HG03469 (cell line): ENCODE results near the gene SMC3.

Source experiments
- ATAC-seq: cut with Tn5 transposase; IDR thresholded peaks from one replicate; pipeline ENCODE4 v1.9.1; 2021; ENCODE audit warnings: mild to moderate bottlenecking, moderate library complexity, moderate number of reproducible peaks; ENCODE audit not compliant: unreplicated experiment

The SMC3 gene

DNA sequence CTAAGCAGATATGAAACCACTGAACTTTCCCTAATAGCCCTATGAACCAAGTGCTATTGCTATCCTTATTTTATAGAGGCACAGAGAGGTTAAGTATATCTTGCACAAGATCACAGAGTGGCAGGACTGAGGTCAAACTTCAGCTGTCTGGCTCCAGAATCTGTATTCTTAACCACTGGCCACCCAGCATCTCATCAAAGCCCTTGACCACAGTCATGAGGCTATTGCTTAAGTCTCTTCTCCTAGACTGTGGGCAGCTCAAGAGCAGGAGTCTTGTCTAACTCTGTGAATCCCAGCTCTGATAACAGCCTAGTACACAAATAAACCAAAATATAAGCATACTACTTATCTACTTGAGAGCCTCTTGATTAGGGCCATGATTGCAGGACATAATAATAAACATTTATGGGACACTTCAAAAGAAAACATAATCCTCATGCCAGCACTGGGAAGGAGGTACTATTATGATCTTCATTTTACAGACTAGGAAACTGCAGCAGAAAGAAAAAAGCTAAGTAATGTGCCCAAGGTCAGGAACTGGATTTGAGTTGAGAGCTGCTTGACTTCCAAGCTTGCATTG, 22.4 kb upstream of the SMC3 start:
- no peak for ATAC-seq

- no peak for ATAC-seq
Observed at GRCh38 chr10:110546077-110546476, 21.4 kb upstream of the SMC3 start.

- ATAC-seq, result no peak
Observed at GRCh38 chr10:110546499-110547110, 20.9 kb upstream of the SMC3 start.

DNA sequence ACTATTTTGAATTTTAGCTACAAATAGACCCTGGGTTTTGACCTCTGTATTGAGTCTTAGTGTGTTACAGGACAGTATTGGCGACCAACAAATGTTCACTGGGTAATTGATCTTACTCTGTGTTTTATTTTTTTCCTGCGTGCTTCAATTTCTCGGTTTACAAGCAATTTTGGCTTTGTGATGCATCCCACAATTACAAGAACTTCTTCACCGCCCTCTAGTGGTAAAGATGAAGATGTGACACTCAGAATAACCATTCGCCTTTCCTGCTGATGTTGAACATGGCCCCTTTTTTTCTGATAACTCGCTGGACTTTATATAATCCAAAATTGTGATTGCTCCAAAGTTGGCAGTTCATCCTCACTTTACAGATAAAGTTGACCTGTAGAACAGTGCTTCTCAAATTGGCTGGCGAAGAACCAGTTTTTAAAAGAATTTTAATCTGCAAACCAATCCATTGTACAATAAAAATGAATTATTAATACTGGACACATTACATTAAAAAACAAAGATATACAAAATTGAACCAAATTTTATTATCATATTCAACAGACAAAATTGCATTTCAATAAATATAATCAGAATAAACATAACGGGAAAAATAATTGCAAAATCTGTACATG, 20.2 kb upstream of the SMC3 start:
- no peak for ATAC-seq

- no peak for ATAC-seq
Observed at GRCh38 chr10:110548002-110548401, 19.5 kb upstream of the SMC3 start.

- ATAC-seq, result no peak
Observed at GRCh38 chr10:110549211-110549610, 18.3 kb upstream of the SMC3 start.

DNA sequence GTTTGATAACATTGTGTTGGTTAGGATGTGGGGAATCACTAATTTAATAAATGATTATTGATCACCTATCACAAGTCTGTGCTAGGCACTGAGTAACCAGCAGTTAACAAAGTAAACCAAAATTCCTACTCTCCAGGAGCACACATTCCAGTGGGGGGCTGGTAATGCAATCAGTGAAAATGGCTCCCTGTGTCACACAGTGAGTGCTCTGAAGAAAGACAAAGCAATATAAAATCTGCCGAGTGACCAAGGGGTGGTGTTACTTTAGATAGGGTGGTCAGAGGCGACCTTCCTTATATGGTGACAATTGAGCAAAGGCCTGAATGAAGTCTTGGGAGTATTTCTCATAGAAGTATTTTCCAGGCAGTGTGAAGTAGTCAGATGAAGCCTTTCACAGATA, 13.6 kb upstream of the SMC3 start:
- no peak for ATAC-seq

- ATAC-seq, result no peak
Observed at GRCh38 chr10:110556296-110556695, 11.2 kb upstream of the SMC3 start.

GRCh38 chr10:110556969-110557601, 10.4 kb upstream of the SMC3 start:
- no peak for ATAC-seq

DNA sequence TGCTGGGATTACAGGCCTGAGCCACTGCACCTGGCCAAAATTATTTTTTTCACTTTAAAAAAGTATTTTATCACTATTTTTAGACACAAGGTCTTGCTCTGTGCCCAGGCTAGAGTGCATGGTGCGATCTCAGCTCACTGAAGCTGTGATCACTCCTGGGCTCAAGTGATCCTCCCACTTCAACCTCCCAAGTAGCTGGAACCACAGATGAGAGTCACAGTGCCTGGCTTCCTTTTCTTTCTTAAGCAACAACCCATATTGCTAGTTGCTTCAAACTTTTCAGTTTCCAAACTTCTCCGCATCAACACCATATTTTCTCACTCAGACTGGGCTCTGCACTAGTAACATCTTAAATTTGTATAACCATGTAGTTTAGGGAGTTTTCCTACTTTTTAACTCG, 9.5 kb upstream of the SMC3 start:
- ATAC-seq, result no peak

DNA sequence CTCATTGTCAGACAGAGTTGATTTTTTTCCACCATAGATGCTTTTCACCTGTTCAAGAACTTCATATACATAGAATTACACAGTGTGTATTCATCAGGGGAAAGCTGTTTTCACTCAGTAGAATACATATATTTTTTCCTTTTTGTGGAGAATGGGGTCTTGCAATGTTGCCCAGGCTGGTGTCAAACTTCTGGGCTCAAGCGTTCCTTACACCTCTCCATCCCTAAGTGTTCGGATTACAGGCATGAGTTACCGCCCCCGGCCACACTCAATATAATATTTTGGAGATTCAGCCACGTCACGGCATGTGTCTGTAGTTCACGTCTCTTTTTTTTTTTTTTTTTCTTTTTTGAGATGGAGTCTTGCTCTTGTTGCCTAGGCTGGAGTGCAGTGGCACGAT, 7.5 kb upstream of the SMC3 start:
- ATAC-seq, result no peak

DNA sequence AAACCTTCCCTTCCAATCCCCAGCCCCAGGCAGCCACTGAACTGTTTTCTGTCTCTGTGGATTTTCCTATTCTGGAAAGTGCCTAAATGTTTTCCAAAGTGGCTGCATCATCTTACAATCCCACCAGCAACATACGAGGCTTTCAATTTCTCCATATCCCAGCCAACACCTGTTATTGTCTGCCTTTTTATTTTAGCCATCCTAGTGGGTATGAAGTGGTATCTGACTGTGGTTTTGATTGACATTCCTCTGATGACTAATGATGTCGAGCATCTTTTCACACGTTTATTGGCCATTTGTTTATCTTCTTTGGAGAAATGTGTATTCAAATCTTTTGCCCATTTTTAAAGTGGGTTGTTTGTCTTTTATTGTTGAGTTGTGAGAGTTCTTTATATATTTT, 6.2 kb upstream of the SMC3 start:
- ATAC-seq, result no peak

DNA sequence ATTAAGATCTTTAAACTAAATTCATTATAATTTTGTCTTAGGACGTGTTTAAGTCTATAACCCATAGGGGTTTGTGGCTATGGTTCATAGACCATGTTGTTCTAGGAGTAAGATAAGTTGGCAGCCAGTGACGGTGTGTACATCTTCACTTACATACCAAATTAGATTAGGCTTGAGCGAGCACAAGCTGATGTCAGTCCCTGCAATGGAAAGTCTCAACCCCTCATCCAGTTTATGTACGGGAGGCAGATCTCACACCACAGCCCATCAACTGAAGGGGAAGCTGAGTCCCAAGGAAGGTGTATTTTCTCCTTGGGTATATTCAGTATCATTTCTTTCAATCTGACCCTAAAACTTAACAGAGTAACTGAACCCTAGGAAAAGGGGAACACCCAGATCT, 5.1 kb upstream of the SMC3 start:
- no peak for ATAC-seq

DNA sequence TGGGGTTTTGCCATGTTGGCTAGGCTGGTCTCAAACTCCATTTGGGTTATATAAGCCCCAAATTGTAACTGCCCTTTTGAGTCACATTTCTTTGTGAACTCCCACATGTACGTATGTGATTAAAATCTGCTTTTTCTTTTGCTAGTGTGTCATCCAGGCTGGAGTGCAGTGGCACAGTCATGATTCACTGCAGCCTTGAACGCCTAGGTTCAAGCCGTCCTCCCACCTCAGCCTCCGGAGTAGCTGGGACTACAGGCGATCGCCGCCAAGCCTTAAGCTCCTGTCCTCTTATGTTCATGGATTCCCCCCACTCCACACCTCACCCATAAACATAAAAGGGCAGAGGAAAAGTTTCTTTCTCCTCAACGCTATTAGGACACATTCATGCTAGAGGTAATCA, 4.4 kb upstream of the SMC3 start:
- ATAC-seq, result no peak

- ATAC-seq, result no peak
Observed at GRCh38 chr10:110566472-110567200, 859 bp upstream of the SMC3 start.

DNA sequence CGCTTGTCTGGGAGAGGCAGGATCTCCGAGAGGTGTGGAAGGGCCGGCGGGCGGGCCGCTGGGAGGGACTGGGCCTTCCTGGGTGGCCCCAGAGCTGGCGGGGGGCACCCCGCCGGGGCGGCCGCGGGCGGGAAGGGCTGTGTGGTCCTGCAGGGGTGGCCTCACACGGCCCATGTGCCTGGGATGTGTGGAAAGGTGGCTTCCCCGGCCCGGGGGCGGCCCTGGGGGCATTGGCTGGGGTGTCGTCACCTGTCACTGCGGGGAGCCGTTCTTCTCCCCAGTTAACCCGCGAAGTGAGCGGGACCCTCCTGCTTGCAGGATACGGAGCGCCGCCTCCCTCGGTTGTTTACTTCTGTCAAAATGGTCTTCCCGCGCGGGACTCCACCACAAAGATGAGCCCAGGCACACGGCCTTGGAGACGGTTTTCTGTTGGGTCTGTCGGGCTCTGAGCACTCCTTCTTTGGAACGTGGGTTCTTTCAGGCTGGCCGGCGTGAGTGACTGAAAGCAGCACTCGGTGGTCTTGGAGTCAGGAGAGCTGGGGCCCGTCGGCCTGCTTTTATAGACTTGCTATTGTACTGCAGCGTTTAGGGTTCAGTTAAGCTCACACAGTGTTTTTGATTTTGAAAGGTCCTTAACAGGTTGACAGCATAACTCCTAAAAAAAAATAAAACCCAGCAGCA, 700 bp downstream of the SMC3 start:
- ATAC-seq, result peak; percentile 28

DNA sequence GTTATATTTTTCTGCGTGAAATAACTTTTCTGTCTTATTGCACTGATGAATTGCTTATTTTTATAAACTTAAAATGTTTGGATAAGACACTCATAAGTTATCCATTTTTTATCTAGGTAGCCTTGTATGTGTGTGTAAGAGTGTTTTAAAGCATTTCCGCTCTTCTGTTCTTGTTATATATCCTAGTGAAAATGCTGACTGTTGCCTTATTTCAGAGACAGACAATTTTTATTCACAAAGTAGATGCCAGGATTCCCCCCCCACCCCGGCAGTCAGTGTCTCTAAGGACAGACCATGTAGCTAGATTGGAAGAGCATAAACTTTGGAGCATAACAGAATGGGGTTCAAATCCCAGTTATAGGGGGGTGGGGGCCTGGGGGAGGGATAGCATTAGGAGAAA, 1.6 kb downstream of the SMC3 start:
- ATAC-seq, result no peak

DNA sequence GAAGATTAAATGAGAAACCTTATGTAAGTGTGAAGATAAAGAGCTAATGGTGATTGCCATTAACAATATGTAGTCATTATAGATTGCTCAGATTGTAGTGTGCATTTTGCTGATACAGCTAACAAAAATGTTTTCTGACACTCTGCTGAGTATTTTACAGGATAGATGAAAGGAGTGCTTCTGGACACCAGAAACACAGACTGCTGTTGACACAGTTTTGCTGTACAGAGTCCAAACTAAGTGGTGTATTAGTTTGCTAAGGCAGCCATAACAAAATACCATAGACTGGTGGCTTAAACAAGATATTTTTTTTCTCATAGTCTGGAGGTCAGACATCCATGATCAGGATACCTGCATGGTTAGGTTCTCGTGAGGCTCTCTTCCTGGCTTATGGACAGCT, 2.2 kb downstream of the SMC3 start:
- no peak for ATAC-seq

- ATAC-seq, result no peak
Observed at GRCh38 chr10:110571093-110571743, 3.7 kb downstream of the SMC3 start.

- ATAC-seq, result no peak
Observed at GRCh38 chr10:110572862-110573261, 5.4 kb downstream of the SMC3 start.
